HCT116 (cell line): ENCODE measurements around the gene SCFD2. TPM values are rescaled to one million over a fixed set of nuclear protein-coding genes. Genes with fewer than 3 reads are reported as not detected.

Experiments used
- ATAC-seq: fragments of 200-7000 bp; cut with Tn5 transposase; 2 replicates; pipeline ENCODE4 v1.9.1; 2020; ENCODE audit warnings: mild to moderate bottlenecking, moderate library complexity
- BruUV-seq: library from RNA; stranded (reverse); fragments of 400-500 nt; replicated peaks from 2 replicates; lab custom pipeline; 2021; lab: Mats Ljungman, UMichigan
- CTCF ChIA-PET: fragments of 300-600 bp; sonication (Branson Sonifier 250); formaldehyde crosslinking; loops from one replicate; lab custom pipeline; 2021; ENCODE audit warnings: antibody characterized with exemption; lab: Charles Lee
- POLR2A ChIA-PET: fragments of 300-600, 350-600 bp; sonication (Branson Sonifier 250); formaldehyde crosslinking; loops from one replicate; lab custom pipeline; 2021; ENCODE audit warnings: antibody characterized with exemption; lab: Charles Lee
- RAD21 ChIA-PET, 2 experiments: fragments of 300-600 bp; sonication (Branson Sonifier 250); formaldehyde crosslinking; loops; one replicate each; lab custom pipeline; 2023; ENCODE audit warnings: low total read pairs in 2 of 2; ENCODE audit not compliant: uncharacterized antibody in 2 of 2, unreplicated experiment in 2 of 2, low non-redundant PET in 1 of 2; lab: Charles Lee
- DNase-seq: peaks from one replicate; pipeline ENCODE4 v3.0.0-alpha.2; 2010; ENCODE audit warnings: low read depth, low spot score
- H2AFZ ChIP-seq: fragments of 200-600 bp; shearing (Covaris generic), sonication (generic); 2 replicates; pipeline ENCODE4 v1.6.1; 2017; ENCODE audit warnings: low read depth, mixed run types, mixed read lengths, antibody characterized with exemption, low read length; ENCODE audit not compliant: poor library complexity, severe bottlenecking
- H3K27ac ChIP-seq: 2 replicates; pipeline ENCODE4 v1.5.1; 2012; ENCODE audit warnings: low read depth, low read length
- H3K27me3 ChIP-seq: fragments of 200-600 bp; sonication (generic); 2 replicates; pipeline ENCODE4 v1.6.1; 2016; ENCODE audit warnings: mixed run types, low read length, mixed read lengths; ENCODE audit not compliant: insufficient read depth
- H3K36me3 ChIP-seq, 2 experiments: fragments of 200-500 bp in 1 of 2; fragments of 200-600 bp in 1 of 2; sonication (Bioruptor generic) in 1 of 2; sonication (generic) in 1 of 2; 2 replicates each; pipeline versions ENCODE4 v1.5.1 to v1.6.1; 2014 to 2016; ENCODE audit warnings: low read length in 2 of 2, inconsistent platforms in 1 of 2, mixed read lengths in 1 of 2, mixed run types in 1 of 2; ENCODE audit not compliant: insufficient read depth in 2 of 2, control insufficient read depth in 1 of 2
- H3K4me1 ChIP-seq, 2 experiments: fragments of 200-600 bp in 1 of 2; sonication (generic) in 1 of 2; 2 replicates each; pipeline versions ENCODE4 v1.5.1 to v1.6.1; 2012 to 2017; ENCODE audit warnings: low read length in 2 of 2, inconsistent platforms in 1 of 2, mild to moderate bottlenecking in 1 of 2, mixed read lengths in 1 of 2, mixed run types in 1 of 2, moderate library complexity in 1 of 2; ENCODE audit not compliant: insufficient read depth in 2 of 2, control insufficient read depth in 1 of 2
- H3K4me2 ChIP-seq: fragments of 200-600 bp; sonication (generic); 2 replicates; pipeline ENCODE4 v1.6.1; 2017; ENCODE audit warnings: mixed run types, low read length, mixed read lengths
- H3K4me3 ChIP-seq, 2 experiments: fragments of 200-600 bp in 1 of 2; sonication (generic) in 1 of 2; replicated peaks in 1 of 2; 2 replicates each; pipeline ENCODE4 v1.5.1; 2011 to 2016; ENCODE audit warnings: low read length in 2 of 2, control low read depth in 1 of 2, low read depth in 1 of 2, mild to moderate bottlenecking in 1 of 2, mixed read lengths in 1 of 2, mixed run types in 1 of 2
- H3K79me2 ChIP-seq: fragments of 200-600 bp; sonication (generic); 2 replicates; pipeline ENCODE4 v1.6.1; 2017; ENCODE audit warnings: mild to moderate bottlenecking, mixed run types, low read length, moderate library complexity, mixed read lengths; ENCODE audit not compliant: insufficient read depth
- H3K9ac ChIP-seq: fragments of 200-600 bp; sonication (generic); 2 replicates; pipeline ENCODE4 v1.6.1; 2016; ENCODE audit warnings: low read length, mixed read lengths
- H3K9me2 ChIP-seq: fragments of 200-600 bp; sonication (generic), shearing (Covaris generic); 2 replicates; pipeline ENCODE4 v1.6.1; 2017; ENCODE audit warnings: mixed run types, mild to moderate bottlenecking, moderate library complexity; ENCODE audit not compliant: insufficient read depth
- H3K9me3 ChIP-seq, 2 experiments: fragments of 200-500 bp in 1 of 2; fragments of 200-600 bp in 1 of 2; sonication (Bioruptor generic) in 1 of 2; sonication (generic) in 1 of 2; 2 replicates each; pipeline ENCODE4 v1.6.1; 2014 to 2017; ENCODE audit warnings: low read length in 2 of 2, mixed read lengths in 2 of 2, inconsistent platforms in 1 of 2, low read depth in 1 of 2, mild to moderate bottlenecking in 1 of 2, mixed run types in 1 of 2, moderate library complexity in 1 of 2; ENCODE audit not compliant: control insufficient read depth in 1 of 2, insufficient read depth in 1 of 2
- H4K20me1 ChIP-seq: fragments of 200-600 bp; sonication (generic), shearing (Covaris generic); 2 replicates; pipeline ENCODE4 v1.6.1; 2017; ENCODE audit warnings: mixed run types, mild to moderate bottlenecking, moderate library complexity; ENCODE audit not compliant: insufficient read depth
- ELF1 ChIP-seq: IDR thresholded peaks from 2 replicates; pipeline ENCODE4 v1.6.1; 2012; ENCODE audit warnings: low read depth, borderline replicate concordance
- JUND ChIP-seq: IDR thresholded peaks from 2 replicates; pipeline ENCODE4 v1.6.1; 2012
- MAX ChIP-seq: IDR thresholded peaks from 2 replicates; pipeline ENCODE4 v1.6.1; 2012
- RAD21 ChIP-seq: IDR thresholded peaks from 2 replicates; pipeline ENCODE4 v1.6.1; 2012; ENCODE audit warnings: low read depth, mild to moderate bottlenecking
- SIN3A ChIP-seq: IDR thresholded peaks from 2 replicates; pipeline ENCODE4 v1.6.1; 2012; ENCODE audit warnings: low read depth
- SRF ChIP-seq: IDR thresholded peaks from 2 replicates; pipeline ENCODE4 v1.6.1; 2012; ENCODE audit warnings: low read depth
- TCF7L2 ChIP-seq: IDR thresholded peaks from 2 replicates; pipeline ENCODE4 v1.7.0; 2011; ENCODE audit warnings: borderline replicate concordance, inconsistent platforms; ENCODE audit not compliant: insufficient read depth, insufficient read length; ENCODE audit errors: extremely low read depth
- intact Hi-C: fragments of 100-400 bp; cut with micrococcal nuclease; formaldehyde crosslinking; loops from 2 replicates; pipeline ENCODE4 v1.10.0; 2022
- total RNA-seq: library from RNA; stranded (reverse); gene quantifications from one replicate; pipeline ENCODE4 v1.2.1, GENCODE V29; 2021; ENCODE audit not compliant: unreplicated experiment

Gene SCFD2
- total RNA-seq, 1 experiment from 2014 or later: 13.6 TPM

DNA sequence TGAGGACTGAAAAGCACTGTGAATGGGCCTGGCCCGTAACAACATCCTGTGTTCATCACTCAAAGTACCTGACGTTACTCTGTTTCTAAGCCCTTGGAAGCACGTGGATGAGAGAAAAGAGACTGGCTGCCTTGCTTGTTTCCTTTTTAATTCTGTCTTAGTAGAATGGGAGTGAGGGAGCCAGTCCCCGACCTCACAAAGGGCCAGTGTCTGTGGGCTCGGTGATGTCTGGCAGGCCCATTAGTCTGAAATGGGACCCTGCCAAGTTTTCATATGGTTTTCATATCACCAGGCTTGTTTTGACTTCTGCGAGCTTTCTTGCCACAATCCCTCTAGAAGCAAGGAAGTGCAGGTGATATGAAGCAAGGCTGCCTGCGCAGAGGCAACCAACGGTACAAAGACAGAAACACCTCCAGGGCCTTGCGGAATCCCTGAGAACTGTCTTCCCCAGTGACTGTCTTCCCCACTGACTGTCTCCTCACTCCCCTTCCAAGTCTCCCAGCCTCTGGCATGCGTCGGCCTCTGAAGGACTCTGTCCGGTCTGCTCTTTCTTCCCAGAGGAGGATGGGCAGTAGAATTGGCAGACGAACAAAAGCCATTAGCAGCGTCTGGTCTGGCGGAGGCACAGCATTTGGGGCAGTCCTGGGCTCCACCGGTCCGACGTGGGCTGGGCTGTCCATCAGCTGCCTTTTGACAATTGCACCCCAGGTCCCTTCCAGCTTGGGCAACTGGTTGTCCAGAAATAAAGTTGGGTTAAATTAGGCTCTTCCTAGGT is 524.0 kb downstream of the SCFD2 start (continued):
- no peak for TF ChIP-seq SIN3A
- TF ChIP-seq JUND: no peak
- TF ChIP-seq, all 23 proteins: peak for 0

GRCh38 chr4:52840531-52841370 is 525.1 kb downstream of the SCFD2 start:
- POLR2A ChIA-PET: no interaction called here
- BruUV-seq: no TSS peak

More at GRCh38 chr4:52840531-52841370, 525.1 kb downstream of the SCFD2 start:
- H3K27ac ChIP-seq: no peak overlapping the region
- RAD21 ChIA-PET: no interaction called here
- H3K9me2 ChIP-seq: no peaks in the 10 kb centered on the region
- H3K4me1 ChIP-seq: peaks cover 6 to 14% of the 10 kb centered on the region in 2 experiments; a peak in 2 of 4 replicates
- no peaks in the 10 kb centered on the region for H3K27me3 ChIP-seq
- H2AFZ ChIP-seq: no peak overlapping the region
- no peak overlapping the region for H3K4me3 ChIP-seq
- no peaks in the 10 kb centered on the region for H3K9me3 ChIP-seq
- no peaks in the 10 kb centered on the region for H3K36me3 ChIP-seq
- intact Hi-C loops: no loop called here
- H3K4me2 ChIP-seq: no peak overlapping the region
- no peaks in the 10 kb centered on the region for H4K20me1 ChIP-seq
- H3K9ac ChIP-seq: no peak overlapping the region
- CTCF ChIA-PET: no interaction called here
- TF ChIP-seq RAD21 (no peak), JUND (no peak), SRF (no peak), TCF7L2 (no peak), MAX (no peak), ELF1 (no peak)
- no peak for ATAC-seq
- DNase-seq: no peak
- H3K79me2 ChIP-seq: no peaks in the 10 kb centered on the region
